CD14-positive monocyte (primary cell): ENCODE results near the gene PHF10. TPM values are rescaled to one million over a fixed set of nuclear protein-coding genes. Genes with fewer than 3 reads are reported as not detected.
"Not testable (repeated sequence)": the region's sequence is repeated elsewhere in the genome, so short reads cannot be mapped to it uniquely, and the experiment has no call there.

ENCODE experiments used
- DNase-seq, 3 donors: peaks; one replicate each; pipeline ENCODE4 v3.0.0-alpha.2; 2011 to 2022
- H2AFZ ChIP-seq: 2 replicates; pipeline ENCODE4 v1.6.0; 2012; ENCODE audit warnings: mild to moderate bottlenecking, low read depth, low read length, inconsistent platforms; ENCODE audit not compliant: insufficient read depth, poor library complexity, severe bottlenecking
- H3K27ac ChIP-seq, 2 donors: 1 replicate in 1 of 2; 2 replicates in 1 of 2; pipeline ENCODE4 v1.5.1; 2012 to 2013; ENCODE audit warnings: low read length in 2 of 2, control low read depth in 1 of 2, inconsistent platforms in 1 of 2, low read depth in 1 of 2, mild to moderate bottlenecking in 1 of 2
- H3K27me3 ChIP-seq, 2 donors: one replicate each; pipeline versions ENCODE4 v1.6.0 to v1.6.1; 2011 to 2013; ENCODE audit warnings: low read length in 2 of 2; ENCODE audit not compliant: control insufficient read depth in 2 of 2, insufficient read depth in 2 of 2
- H3K36me3 ChIP-seq, 2 donors: replicated peaks in 1 of 2; 1 replicate in 1 of 2; 2 replicates in 1 of 2; pipeline versions ENCODE4 v1.5.1 to v1.6.1; 2012 to 2013; ENCODE audit warnings: low read length in 2 of 2, control low read depth in 1 of 2, inconsistent platforms in 1 of 2, mild to moderate bottlenecking in 1 of 2; ENCODE audit not compliant: insufficient read depth in 2 of 2, control insufficient read depth in 1 of 2
- H3K4me1 ChIP-seq, 2 donors: 1 replicate in 1 of 2; 2 replicates in 1 of 2; pipeline versions ENCODE4 v1.5.1 to v1.6.1; 2012 to 2013; ENCODE audit warnings: low read length in 2 of 2, control low read depth in 1 of 2, inconsistent platforms in 1 of 2, mild to moderate bottlenecking in 1 of 2, moderate library complexity in 1 of 2; ENCODE audit not compliant: insufficient read depth in 2 of 2, control insufficient read depth in 1 of 2
- H3K4me2 ChIP-seq: replicated peaks from 2 replicates; pipeline ENCODE3; 2012; ENCODE audit warnings: low read length, moderate library complexity, mild to moderate bottlenecking; ENCODE audit not compliant: poor library complexity, severe bottlenecking; ENCODE audit errors: extremely low read depth
- H3K4me3 ChIP-seq, 3 experiments: fragments of 200-600 bp in 1 of 3; sonication (generic) in 1 of 3; replicated peaks in 1 of 3; 1 replicate in 2 of 3; 2 replicates in 1 of 3; pipeline ENCODE4 v1.5.1; 2011 to 2013; ENCODE audit warnings: low read length in 3 of 3, mild to moderate bottlenecking in 3 of 3, control low read depth in 2 of 3, low read depth in 2 of 3, inconsistent platforms in 1 of 3, moderate library complexity in 1 of 3
- H3K79me2 ChIP-seq: 2 replicates; pipeline ENCODE4 v1.6.0; 2012; ENCODE audit warnings: mild to moderate bottlenecking, control low read depth, inconsistent platforms, low read length, moderate library complexity; ENCODE audit not compliant: insufficient read depth
- H3K9ac ChIP-seq: 2 replicates; pipeline ENCODE4 v1.6.0; 2017; ENCODE audit warnings: low read length, mild to moderate bottlenecking; ENCODE audit not compliant: insufficient read depth, poor library complexity, severe bottlenecking
- H3K9me3 ChIP-seq, 2 donors: replicated peaks in 1 of 2; 1 replicate in 1 of 2; 2 replicates in 1 of 2; pipeline versions ENCODE4 v1.5.1 to v1.6.1; 2012 to 2013; ENCODE audit warnings: low read length in 2 of 2, control low read depth in 1 of 2; ENCODE audit not compliant: control insufficient read depth in 1 of 2, insufficient read depth in 1 of 2
- H4K20me1 ChIP-seq: 2 replicates; pipeline ENCODE4 v1.6.0; 2012; ENCODE audit warnings: mild to moderate bottlenecking, low read length, control low read depth, moderate library complexity; ENCODE audit not compliant: insufficient read depth
- H3K27ac Mint-ChIP-seq, 7 donors: one replicate each; pipeline ENCODE4 v1.8.0; 2020; ENCODE audit warnings: mild to moderate bottlenecking in 7 of 7, mixed read lengths in 7 of 7, moderate library complexity in 6 of 7, inconsistent platforms in 2 of 7
- H3K27me3 Mint-ChIP-seq, 3 donors: one replicate each; pipeline ENCODE4 v1.8.0; 2021 to 2022; ENCODE audit warnings: low read depth in 3 of 3, mild to moderate bottlenecking in 3 of 3, mixed read lengths in 3 of 3, moderate library complexity in 3 of 3, inconsistent platforms in 1 of 3
- H3K36me3 Mint-ChIP-seq, 2 donors: one replicate each; pipeline ENCODE4 v1.8.0; 2020; ENCODE audit warnings: mixed read lengths in 2 of 2, inconsistent platforms in 1 of 2, mild to moderate bottlenecking in 1 of 2
- H3K4me1 Mint-ChIP-seq: one replicate; pipeline ENCODE4 v1.8.0; 2020; ENCODE audit warnings: mild to moderate bottlenecking, mixed read lengths
- H3K4me3 Mint-ChIP-seq, 2 donors: one replicate each; pipeline ENCODE4 v1.8.0; 2020; ENCODE audit warnings: mild to moderate bottlenecking in 2 of 2, mixed read lengths in 2 of 2, moderate library complexity in 1 of 2
- H3K9me3 Mint-ChIP-seq, 7 donors: one replicate each; pipeline ENCODE4 v1.8.0; 2020 to 2022; ENCODE audit warnings: mixed read lengths in 7 of 7, mild to moderate bottlenecking in 6 of 7, moderate library complexity in 6 of 7, inconsistent platforms in 2 of 7
- WGBS: methylation state at CpG from one replicate; pipeline ENCODE4 v1.1.5; 2013; ENCODE audit warnings: missing lambda C conversion rate; ENCODE audit not compliant: insufficient coverage; 5-methylcytosine and 5-hydroxymethylcytosine counted together
- intact Hi-C, 2 donors: fragments of 100-400 bp; cut with micrococcal nuclease; formaldehyde crosslinking; loops; one replicate each; pipeline versions ENCODE4 v1.15.0 to v1.15.1; 2023
- polyA plus RNA-seq, 3 donors: library from polyadenylated mRNA; depleted of rRNA in 1 of 3; unstranded in 2 of 3; stranded (reverse) in 1 of 3; fragments of 300-500 nt in 2 of 3; fragments of >200 nt in 1 of 3; fragmentation: Illumina TruSeq in 2 of 3; gene quantifications; 1 replicate in 2 of 3; 2 replicates in 1 of 3; pipeline ENCODE4 v1.2.3, GENCODE V29; 2012 to 2021
- TF ChIP-seq, protein P1 (sequence below): fragments of 200-600 bp; IDR thresholded peaks from one replicate; pipeline ENCODE4 v1.8.0; 2022; ENCODE audit warnings: antibody characterized with exemption, mild to moderate bottlenecking

PHF10 gene
- polyA plus RNA-seq, 3 donors = 7.3 to 31.0 (median 8.1) TPM

DNA sequence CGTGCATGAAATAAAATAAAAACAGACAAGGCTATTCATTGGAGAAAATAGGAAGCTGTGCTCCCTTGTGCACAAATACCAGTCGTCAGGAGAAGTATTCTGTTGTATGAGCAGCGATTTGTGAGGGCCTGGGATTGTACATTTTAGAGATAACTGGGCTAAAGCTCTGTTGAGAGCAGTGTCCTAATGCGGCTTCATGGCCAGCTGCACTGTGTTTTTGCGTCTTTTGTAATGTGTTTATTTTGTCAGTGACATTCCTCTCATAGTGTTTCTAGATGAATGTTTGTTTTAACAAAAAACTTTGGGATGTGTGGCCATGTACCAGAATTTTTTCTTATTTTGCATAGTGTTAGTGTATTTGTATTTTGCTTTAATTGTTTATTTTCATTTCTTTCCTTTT lies 41.9 kb upstream of the PHF10 start:
- H3K36me3 Mint-ChIP-seq = peaks cover 73 to 80% of the 10 kb centered on the region in 2 donors
- WGBS = 93% methylated on average over 4 of the region's 5 CpGs

GRCh38 chr6:169765789-169766188 lies 41.5 kb upstream of the PHF10 start:
- 35% methylated on average over 7 of the region's 10 CpGs for WGBS
- H3K4me1 ChIP-seq, H3K4me3 Mint-ChIP-seq, H3K4me2 ChIP-seq, H3K4me3 ChIP-seq, H3K27me3 Mint-ChIP-seq, H3K9ac ChIP-seq, H2AFZ ChIP-seq, H4K20me1 ChIP-seq, H3K27me3 ChIP-seq, H3K4me1 Mint-ChIP-seq, H3K9me3 ChIP-seq, H3K79me2 ChIP-seq, intact Hi-C loops, H3K9me3 Mint-ChIP-seq, H3K27ac ChIP-seq: not testable (repeated sequence)
- Mint-ChIP-seq H3K27ac (peak overlapping the region in 4 of 7 donors; percentile 7 to 81 (median 69)), H3K36me3 (peaks cover 74 to 80% of the 10 kb centered on the region in 2 donors)
- H3K36me3 ChIP-seq = peaks cover 55 to 76% of the 10 kb centered on the region in 2 donors
- peak in 2 of 3 donors; percentile 42 to 48 for DNase-seq

More for the DNA sequence above, 41.9 kb upstream of the PHF10 start:
- Mint-ChIP-seq H3K9me3 (no peaks in the 10 kb centered on the region), H3K4me3 (no peak overlapping the region), H3K27ac (peak overlapping the region in 5 of 7 donors; percentile 3 to 81 (median 67)), H3K27me3 (no peaks in the 10 kb centered on the region), H3K4me1 (no peaks in the 10 kb centered on the region)
- H4K20me1 ChIP-seq = no peaks in the 10 kb centered on the region
- H3K4me2 ChIP-seq = no peak overlapping the region
- no peaks in the 10 kb centered on the region for H3K4me1 ChIP-seq
- no peaks in the 10 kb centered on the region for H3K79me2 ChIP-seq
- intact Hi-C loops = no loop called here
- peaks cover 52 to 72% of the 10 kb centered on the region in 2 donors for H3K36me3 ChIP-seq
- H3K9me3 ChIP-seq = no peaks in the 10 kb centered on the region
- no peak overlapping the region for H3K4me3 ChIP-seq
- H3K9ac ChIP-seq = no peak overlapping the region
- no peak overlapping the region for H2AFZ ChIP-seq
- no peak overlapping the region for H3K27ac ChIP-seq
- DNase-seq = no peak
- no peaks in the 10 kb centered on the region for H3K27me3 ChIP-seq
- TF ChIP-seq, protein P1, sequence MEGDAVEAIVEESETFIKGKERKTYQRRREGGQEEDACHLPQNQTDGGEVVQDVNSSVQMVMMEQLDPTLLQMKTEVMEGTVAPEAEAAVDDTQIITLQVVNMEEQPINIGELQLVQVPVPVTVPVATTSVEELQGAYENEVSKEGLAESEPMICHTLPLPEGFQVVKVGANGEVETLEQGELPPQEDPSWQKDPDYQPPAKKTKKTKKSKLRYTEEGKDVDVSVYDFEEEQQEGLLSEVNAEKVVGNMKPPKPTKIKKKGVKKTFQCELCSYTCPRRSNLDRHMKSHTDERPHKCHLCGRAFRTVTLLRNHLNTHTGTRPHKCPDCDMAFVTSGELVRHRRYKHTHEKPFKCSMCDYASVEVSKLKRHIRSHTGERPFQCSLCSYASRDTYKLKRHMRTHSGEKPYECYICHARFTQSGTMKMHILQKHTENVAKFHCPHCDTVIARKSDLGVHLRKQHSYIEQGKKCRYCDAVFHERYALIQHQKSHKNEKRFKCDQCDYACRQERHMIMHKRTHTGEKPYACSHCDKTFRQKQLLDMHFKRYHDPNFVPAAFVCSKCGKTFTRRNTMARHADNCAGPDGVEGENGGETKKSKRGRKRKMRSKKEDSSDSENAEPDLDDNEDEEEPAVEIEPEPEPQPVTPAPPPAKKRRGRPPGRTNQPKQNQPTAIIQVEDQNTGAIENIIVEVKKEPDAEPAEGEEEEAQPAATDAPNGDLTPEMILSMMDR = no peak
